GM23338 (cell line): ENCODE results near the gene TMEM247. TPM values are rescaled to one million over a fixed set of nuclear protein-coding genes. Genes with fewer than 3 reads are reported as not detected.

ENCODE experiments used
- ATAC-seq: fragments of 200-7000 bp; cut with Tn5 transposase; 3 replicates; pipeline ENCODE4 v1.9.1; 2020
- DNase-seq: peaks from one replicate; pipeline ENCODE4 v3.0.0-alpha.2; 2015; ENCODE audit warnings: low spot score
- H2AFZ ChIP-seq: fragments of 200-600 bp; sonication (generic); 2 replicates; pipeline ENCODE4 v1.8.0; 2016; ENCODE audit warnings: antibody characterized with exemption, mild to moderate bottlenecking, moderate library complexity
- H3F3A ChIP-seq: fragments of 200-600 bp; sonication (generic); replicated peaks from 2 replicates; pipeline ENCODE4 v1.8.0; 2017; ENCODE audit warnings: antibody characterized with exemption, mixed run types, low read depth
- H3K27ac ChIP-seq: fragments of 200-600 bp; sonication (generic); 2 replicates; pipeline ENCODE4 v1.6.1; 2016; ENCODE audit warnings: low read depth
- H3K27me3 ChIP-seq: fragments of 200-600 bp; sonication (generic); 2 replicates; pipeline ENCODE4 v1.8.0; 2016; ENCODE audit warnings: mild to moderate bottlenecking, mixed run types, moderate library complexity; ENCODE audit not compliant: insufficient read depth
- H3K36me3 ChIP-seq: fragments of 200-600 bp; sonication (generic); 2 replicates; pipeline ENCODE4 v1.8.0; 2016; ENCODE audit warnings: mild to moderate bottlenecking; ENCODE audit not compliant: insufficient read depth
- H3K4me1 ChIP-seq: fragments of 200-600 bp; sonication (generic); 2 replicates; pipeline ENCODE4 v1.8.0; 2016; ENCODE audit warnings: mild to moderate bottlenecking, moderate library complexity; ENCODE audit not compliant: insufficient read depth
- H3K4me2 ChIP-seq: fragments of 200-600 bp; sonication (generic); 2 replicates; pipeline ENCODE4 v1.7.1; 2017; ENCODE audit warnings: mixed run types
- H3K4me3 ChIP-seq: fragments of 200-600 bp; sonication (generic); 2 replicates; pipeline ENCODE4 v1.6.1; 2016; ENCODE audit warnings: mixed run types
- H3K79me2 ChIP-seq: fragments of 200-600 bp; sonication (generic); replicated peaks from 2 replicates; pipeline ENCODE4 v1.8.0; 2017; ENCODE audit warnings: mild to moderate bottlenecking; ENCODE audit not compliant: insufficient read depth
- H3K9me2 ChIP-seq: fragments of 200-600 bp; sonication (generic); 2 replicates; pipeline ENCODE4 v1.8.0; 2017; ENCODE audit not compliant: insufficient read depth
- H4K20me1 ChIP-seq: fragments of 200-600 bp; sonication (generic); replicated peaks from 2 replicates; pipeline ENCODE4 v1.8.0; 2017; ENCODE audit warnings: mild to moderate bottlenecking; ENCODE audit not compliant: insufficient read depth
- H3K27ac Mint-ChIP-seq: 2 replicates; pipeline ENCODE4 v1.8.0; 2020; ENCODE audit warnings: inconsistent platforms, mild to moderate bottlenecking, moderate library complexity, mixed read lengths
- H3K27me3 Mint-ChIP-seq: 3 replicates; pipeline ENCODE4 v1.8.0; 2022; ENCODE audit warnings: low read depth, mild to moderate bottlenecking, moderate library complexity, mixed read lengths, inconsistent platforms; ENCODE audit not compliant: insufficient read depth, poor library complexity
- H3K36me3 Mint-ChIP-seq: 3 replicates; pipeline ENCODE4 v1.8.0; 2021; ENCODE audit warnings: low read depth, mild to moderate bottlenecking, inconsistent platforms, moderate library complexity, mixed read lengths
- H3K4me1 Mint-ChIP-seq: 3 replicates; pipeline ENCODE4 v1.8.0; 2020; ENCODE audit warnings: mild to moderate bottlenecking, inconsistent platforms, mixed read lengths
- H3K4me3 Mint-ChIP-seq: 3 replicates; pipeline ENCODE4 v1.8.0; 2021; ENCODE audit warnings: moderate library complexity, mild to moderate bottlenecking, inconsistent platforms, mixed read lengths
- H3K9me3 Mint-ChIP-seq: 3 replicates; pipeline ENCODE4 v1.8.0; 2020; ENCODE audit warnings: moderate library complexity, mild to moderate bottlenecking, inconsistent platforms, mixed read lengths
- CREB1 ChIP-seq: fragments of 250-450 bp; sonication (Bioruptor Pico); IDR thresholded peaks from 2 replicates; pipeline ENCODE4 v1.5.0; 2020; ENCODE audit warnings: low read depth, mild to moderate bottlenecking, moderate library complexity
- EZH2 ChIP-seq: fragments of 200-600 bp; sonication (generic); IDR thresholded peaks from one replicate; pipeline ENCODE4 v1.8.0; 2017; ENCODE audit warnings: antibody characterized with exemption, mild to moderate bottlenecking, low read depth; ENCODE audit not compliant: unreplicated experiment
- EZH2phosphoT487 ChIP-seq: fragments of 200-600 bp; sonication (generic); IDR thresholded peaks from one replicate; pipeline ENCODE4 v1.8.1; 2018; ENCODE audit warnings: antibody characterized with exemption; ENCODE audit not compliant: unreplicated experiment
- JUNB ChIP-seq: IDR thresholded peaks from one replicate; pipeline ENCODE4 v1.6.1; 2016; ENCODE audit warnings: antibody characterized with exemption; ENCODE audit not compliant: unreplicated experiment
- POLR2AphosphoS5 ChIP-seq: IDR thresholded peaks from 2 replicates; pipeline ENCODE4 v1.6.1; 2016; ENCODE audit warnings: antibody characterized with exemption, low read depth
- STAT1 ChIP-seq: IDR thresholded peaks from one replicate; pipeline ENCODE4 v1.6.1; 2016; ENCODE audit warnings: antibody characterized with exemption; ENCODE audit not compliant: unreplicated experiment
- ZNF331 ChIP-seq: fragments of 250-450 bp; sonication (Bioruptor Pico); IDR thresholded peaks from 2 replicates; pipeline ENCODE4 v1.5.0; 2020; ENCODE audit warnings: low read depth, mild to moderate bottlenecking, moderate library complexity
- polyA plus RNA-seq: library from polyadenylated mRNA; unstranded; fragments of >200 nt; fragmentation: Nextera tagmentation; extraction: Ambion mirVana; gene quantifications from 2 replicates; pipeline ENCODE4 v1.2.1, GENCODE V29; 2016
- total RNA-seq: library from RNA; depleted of rRNA; stranded (reverse); fragments of >200 nt; shearing (Covaris generic); gene quantifications from 2 replicates; pipeline ENCODE4 v1.2.3, GENCODE V29; 2014
- TF ChIP-seq, protein P1 (sequence below), 2 experiments: fragments of 200-600 bp in 1 of 2; sonication (generic) in 1 of 2; conservative IDR thresholded peaks; 2 replicates each; pipeline versions ENCODE4 v1.5.1 to v1.6.1; 2016 to 2017; ENCODE audit warnings: antibody characterized with exemption in 2 of 2, low read depth in 2 of 2, mild to moderate bottlenecking in 2 of 2, moderate library complexity in 1 of 2
- TF ChIP-seq, protein P2 (sequence below): IDR thresholded peaks from one replicate; pipeline ENCODE4 v1.6.1; 2018; ENCODE audit warnings: antibody characterized with exemption; ENCODE audit not compliant: unreplicated experiment
- TF ChIP-seq, protein P3 (sequence below): fragments of 250-450 bp; sonication (Bioruptor Pico); IDR thresholded peaks from 2 replicates; pipeline ENCODE4 v1.5.0; 2020; ENCODE audit warnings: mild to moderate bottlenecking, moderate library complexity

The TMEM247 gene
- total and polyA plus RNA-seq, 2 experiments from 2014 or later, result not detected

DNA sequence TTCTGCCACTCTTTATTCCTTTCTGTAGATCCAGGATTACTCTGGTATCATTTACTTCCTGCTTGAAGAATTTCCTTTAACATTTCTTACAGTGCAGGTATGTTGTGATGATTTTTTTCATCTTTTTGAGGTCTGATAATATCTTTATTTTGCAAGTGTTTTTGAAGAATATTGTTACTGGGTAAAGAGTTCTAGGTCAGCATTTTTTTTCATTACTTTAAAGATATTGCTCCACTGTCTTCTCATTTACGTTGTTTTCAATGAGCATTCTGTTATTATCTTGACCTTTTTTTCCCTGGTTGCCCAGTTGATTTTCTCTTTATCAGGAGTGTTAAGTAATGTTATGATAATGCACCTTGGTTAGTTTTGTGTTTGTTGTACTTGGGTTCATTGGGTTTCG is 31.7 kb upstream of the TMEM247 start:
- Mint-ChIP-seq H3K9me3 (no peaks in the 10 kb centered on the region), H3K27me3 (no peaks in the 10 kb centered on the region), H3K4me1 (no peaks in the 10 kb centered on the region), H3K27ac (no peak overlapping the region), H3K36me3 (no peaks in the 10 kb centered on the region), H3K4me3 (no peak overlapping the region)
- no peaks in the 10 kb centered on the region for H3K36me3 ChIP-seq
- peaks cover 1% of the 10 kb centered on the region; the same call in 1 of the 2 replicates for H3K9me2 ChIP-seq
- H3K79me2 ChIP-seq, result no peaks in the 10 kb centered on the region
- H3K4me3 ChIP-seq, result no peak overlapping the region
- no peaks in the 10 kb centered on the region for H3F3A ChIP-seq
- ATAC-seq (no peak), DNase-seq (no peak)
- H3K27ac ChIP-seq, result no peak overlapping the region
- H3K4me2 ChIP-seq, result no peak overlapping the region
- no peaks in the 10 kb centered on the region for H4K20me1 ChIP-seq
- TF ChIP-seq JUNB, result no peak
- no peak for TF ChIP-seq POLR2AphosphoS5
- no peak for TF ChIP-seq EZH2phosphoT487
- TF ChIP-seq, protein P1, sequence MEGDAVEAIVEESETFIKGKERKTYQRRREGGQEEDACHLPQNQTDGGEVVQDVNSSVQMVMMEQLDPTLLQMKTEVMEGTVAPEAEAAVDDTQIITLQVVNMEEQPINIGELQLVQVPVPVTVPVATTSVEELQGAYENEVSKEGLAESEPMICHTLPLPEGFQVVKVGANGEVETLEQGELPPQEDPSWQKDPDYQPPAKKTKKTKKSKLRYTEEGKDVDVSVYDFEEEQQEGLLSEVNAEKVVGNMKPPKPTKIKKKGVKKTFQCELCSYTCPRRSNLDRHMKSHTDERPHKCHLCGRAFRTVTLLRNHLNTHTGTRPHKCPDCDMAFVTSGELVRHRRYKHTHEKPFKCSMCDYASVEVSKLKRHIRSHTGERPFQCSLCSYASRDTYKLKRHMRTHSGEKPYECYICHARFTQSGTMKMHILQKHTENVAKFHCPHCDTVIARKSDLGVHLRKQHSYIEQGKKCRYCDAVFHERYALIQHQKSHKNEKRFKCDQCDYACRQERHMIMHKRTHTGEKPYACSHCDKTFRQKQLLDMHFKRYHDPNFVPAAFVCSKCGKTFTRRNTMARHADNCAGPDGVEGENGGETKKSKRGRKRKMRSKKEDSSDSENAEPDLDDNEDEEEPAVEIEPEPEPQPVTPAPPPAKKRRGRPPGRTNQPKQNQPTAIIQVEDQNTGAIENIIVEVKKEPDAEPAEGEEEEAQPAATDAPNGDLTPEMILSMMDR (conservative IDR thresholded peaks at IDR 0.05; ENCODE audit: low read depth in 2 of 2), result no peak
- TF ChIP-seq, protein P2, sequence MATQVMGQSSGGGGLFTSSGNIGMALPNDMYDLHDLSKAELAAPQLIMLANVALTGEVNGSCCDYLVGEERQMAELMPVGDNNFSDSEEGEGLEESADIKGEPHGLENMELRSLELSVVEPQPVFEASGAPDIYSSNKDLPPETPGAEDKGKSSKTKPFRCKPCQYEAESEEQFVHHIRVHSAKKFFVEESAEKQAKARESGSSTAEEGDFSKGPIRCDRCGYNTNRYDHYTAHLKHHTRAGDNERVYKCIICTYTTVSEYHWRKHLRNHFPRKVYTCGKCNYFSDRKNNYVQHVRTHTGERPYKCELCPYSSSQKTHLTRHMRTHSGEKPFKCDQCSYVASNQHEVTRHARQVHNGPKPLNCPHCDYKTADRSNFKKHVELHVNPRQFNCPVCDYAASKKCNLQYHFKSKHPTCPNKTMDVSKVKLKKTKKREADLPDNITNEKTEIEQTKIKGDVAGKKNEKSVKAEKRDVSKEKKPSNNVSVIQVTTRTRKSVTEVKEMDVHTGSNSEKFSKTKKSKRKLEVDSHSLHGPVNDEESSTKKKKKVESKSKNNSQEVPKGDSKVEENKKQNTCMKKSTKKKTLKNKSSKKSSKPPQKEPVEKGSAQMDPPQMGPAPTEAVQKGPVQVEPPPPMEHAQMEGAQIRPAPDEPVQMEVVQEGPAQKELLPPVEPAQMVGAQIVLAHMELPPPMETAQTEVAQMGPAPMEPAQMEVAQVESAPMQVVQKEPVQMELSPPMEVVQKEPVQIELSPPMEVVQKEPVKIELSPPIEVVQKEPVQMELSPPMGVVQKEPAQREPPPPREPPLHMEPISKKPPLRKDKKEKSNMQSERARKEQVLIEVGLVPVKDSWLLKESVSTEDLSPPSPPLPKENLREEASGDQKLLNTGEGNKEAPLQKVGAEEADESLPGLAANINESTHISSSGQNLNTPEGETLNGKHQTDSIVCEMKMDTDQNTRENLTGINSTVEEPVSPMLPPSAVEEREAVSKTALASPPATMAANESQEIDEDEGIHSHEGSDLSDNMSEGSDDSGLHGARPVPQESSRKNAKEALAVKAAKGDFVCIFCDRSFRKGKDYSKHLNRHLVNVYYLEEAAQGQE, result no peak
- no peak for TF ChIP-seq ZNF331 (CRISPR knock-in tag)
- TF ChIP-seq CREB1 (CRISPR knock-in tag), result no peak
- no peak for TF ChIP-seq STAT1
- no peak for TF ChIP-seq EZH2
- TF ChIP-seq, protein P3, sequence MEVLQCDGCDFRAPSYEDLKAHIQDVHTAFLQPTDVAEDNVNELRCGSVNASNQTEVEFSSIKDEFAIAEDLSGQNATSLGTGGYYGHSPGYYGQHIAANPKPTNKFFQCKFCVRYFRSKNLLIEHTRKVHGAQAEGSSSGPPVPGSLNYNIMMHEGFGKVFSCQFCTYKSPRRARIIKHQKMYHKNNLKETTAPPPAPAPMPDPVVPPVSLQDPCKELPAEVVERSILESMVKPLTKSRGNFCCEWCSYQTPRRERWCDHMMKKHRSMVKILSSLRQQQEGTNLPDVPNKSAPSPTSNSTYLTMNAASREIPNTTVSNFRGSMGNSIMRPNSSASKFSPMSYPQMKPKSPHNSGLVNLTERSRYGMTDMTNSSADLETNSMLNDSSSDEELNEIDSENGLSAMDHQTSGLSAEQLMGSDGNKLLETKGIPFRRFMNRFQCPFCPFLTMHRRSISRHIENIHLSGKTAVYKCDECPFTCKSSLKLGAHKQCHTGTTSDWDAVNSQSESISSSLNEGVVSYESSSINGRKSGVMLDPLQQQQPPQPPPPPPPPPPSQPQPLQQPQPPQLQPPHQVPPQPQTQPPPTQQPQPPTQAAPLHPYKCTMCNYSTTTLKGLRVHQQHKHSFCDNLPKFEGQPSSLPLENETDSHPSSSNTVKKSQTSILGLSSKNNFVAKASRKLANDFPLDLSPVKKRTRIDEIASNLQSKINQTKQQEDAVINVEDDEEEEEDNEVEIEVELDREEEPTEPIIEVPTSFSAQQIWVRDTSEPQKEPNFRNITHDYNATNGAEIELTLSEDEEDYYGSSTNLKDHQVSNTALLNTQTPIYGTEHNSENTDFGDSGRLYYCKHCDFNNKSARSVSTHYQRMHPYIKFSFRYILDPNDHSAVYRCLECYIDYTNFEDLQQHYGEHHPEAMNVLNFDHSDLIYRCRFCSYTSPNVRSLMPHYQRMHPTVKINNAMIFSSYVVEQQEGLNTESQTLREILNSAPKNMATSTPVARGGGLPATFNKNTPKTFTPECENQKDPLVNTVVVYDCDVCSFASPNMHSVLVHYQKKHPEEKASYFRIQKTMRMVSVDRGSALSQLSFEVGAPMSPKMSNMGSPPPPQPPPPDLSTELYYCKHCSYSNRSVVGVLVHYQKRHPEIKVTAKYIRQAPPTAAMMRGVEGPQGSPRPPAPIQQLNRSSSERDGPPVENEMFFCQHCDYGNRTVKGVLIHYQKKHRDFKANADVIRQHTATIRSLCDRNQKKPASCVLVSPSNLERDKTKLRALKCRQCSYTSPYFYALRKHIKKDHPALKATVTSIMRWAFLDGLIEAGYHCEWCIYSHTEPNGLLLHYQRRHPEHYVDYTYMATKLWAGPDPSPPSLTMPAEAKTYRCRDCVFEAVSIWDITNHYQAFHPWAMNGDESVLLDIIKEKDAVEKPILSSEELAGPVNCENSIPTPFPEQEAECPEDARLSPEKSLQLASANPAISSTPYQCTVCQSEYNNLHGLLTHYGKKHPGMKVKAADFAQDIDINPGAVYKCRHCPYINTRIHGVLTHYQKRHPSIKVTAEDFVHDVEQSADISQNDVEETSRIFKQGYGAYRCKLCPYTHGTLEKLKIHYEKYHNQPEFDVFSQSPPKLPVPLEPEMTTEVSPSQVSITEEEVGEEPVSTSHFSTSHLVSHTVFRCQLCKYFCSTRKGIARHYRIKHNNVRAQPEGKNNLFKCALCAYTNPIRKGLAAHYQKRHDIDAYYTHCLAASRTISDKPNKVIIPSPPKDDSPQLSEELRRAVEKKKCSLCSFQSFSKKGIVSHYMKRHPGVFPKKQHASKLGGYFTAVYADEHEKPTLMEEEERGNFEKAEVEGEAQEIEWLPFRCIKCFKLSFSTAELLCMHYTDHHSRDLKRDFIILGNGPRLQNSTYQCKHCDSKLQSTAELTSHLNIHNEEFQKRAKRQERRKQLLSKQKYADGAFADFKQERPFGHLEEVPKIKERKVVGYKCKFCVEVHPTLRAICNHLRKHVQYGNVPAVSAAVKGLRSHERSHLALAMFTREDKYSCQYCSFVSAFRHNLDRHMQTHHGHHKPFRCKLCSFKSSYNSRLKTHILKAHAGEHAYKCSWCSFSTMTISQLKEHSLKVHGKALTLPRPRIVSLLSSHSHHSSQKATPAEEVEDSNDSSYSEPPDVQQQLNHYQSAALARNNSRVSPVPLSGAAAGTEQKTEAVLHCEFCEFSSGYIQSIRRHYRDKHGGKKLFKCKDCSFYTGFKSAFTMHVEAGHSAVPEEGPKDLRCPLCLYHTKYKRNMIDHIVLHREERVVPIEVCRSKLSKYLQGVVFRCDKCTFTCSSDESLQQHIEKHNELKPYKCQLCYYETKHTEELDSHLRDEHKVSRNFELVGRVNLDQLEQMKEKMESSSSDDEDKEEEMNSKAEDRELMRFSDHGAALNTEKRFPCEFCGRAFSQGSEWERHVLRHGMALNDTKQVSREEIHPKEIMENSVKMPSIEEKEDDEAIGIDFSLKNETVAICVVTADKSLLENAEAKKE (CRISPR knock-in tag), result no peak
- no peaks in the 10 kb centered on the region for H3K27me3 ChIP-seq
- H3K4me1 ChIP-seq, result no peaks in the 10 kb centered on the region
- H2AFZ ChIP-seq, result no peak overlapping the region
